ENCODE measurements around the gene OR5D13. TPM values are rescaled to one million over a fixed set of nuclear protein-coding genes. Genes with fewer than 3 reads are reported as not detected.

OR5D13 gene, protein sequence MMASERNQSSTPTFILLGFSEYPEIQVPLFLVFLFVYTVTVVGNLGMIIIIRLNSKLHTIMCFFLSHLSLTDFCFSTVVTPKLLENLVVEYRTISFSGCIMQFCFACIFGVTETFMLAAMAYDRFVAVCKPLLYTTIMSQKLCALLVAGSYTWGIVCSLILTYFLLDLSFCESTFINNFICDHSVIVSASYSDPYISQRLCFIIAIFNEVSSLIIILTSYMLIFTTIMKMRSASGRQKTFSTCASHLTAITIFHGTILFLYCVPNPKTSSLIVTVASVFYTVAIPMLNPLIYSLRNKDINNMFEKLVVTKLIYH
- not detected for total RNA-seq

DNA sequence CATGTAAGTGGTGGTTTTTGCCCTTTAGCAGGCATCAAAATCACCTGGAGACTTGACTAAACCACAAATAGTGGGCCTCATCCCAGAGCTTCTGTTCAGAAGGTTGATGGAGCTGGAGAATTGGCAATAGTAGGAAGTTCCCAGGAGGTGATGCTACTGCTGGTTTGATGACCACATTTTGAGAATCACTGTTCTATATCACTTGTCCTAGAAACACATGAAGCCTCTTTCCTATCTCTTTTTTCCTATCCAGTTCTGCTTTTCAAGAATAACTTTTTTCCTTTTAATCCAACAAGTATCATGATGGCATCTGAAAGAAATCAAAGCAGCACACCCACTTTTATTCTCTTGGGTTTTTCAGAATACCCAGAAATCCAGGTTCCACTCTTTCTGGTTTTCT, at the start of gene OR5D13:
Gene OR5D13, plus strand, starts transcription at position 301 of the 400 bp plus-strand sequence. Its CDS starts 0 bp downstream, at position 301.
- ATAC-seq, result no peak
- Mint-ChIP-seq H3K9me3 (peaks cover 25% of the 10 kb centered on the region), H3K36me3 (ENCODE audit: insufficient read depth) (no peaks in the 10 kb centered on the region), H3K4me1 (ENCODE audit: low read depth) (no peaks in the 10 kb centered on the region), H3K4me3 (no peak within 1 kb of the TSS), H3K27me3 (ENCODE audit: low read depth) (no peaks in the 10 kb centered on the region)
- DNase-seq, result no peak

- Mint-ChIP-seq H3K9me3 (peaks cover 11% of the 10 kb centered on the region), H3K27me3 (ENCODE audit: low read depth) (no peaks in the 10 kb centered on the region), H3K36me3 (ENCODE audit: insufficient read depth) (no peaks in the 10 kb centered on the region), H3K4me1 (ENCODE audit: low read depth) (no peaks in the 10 kb centered on the region), H3K4me3 (no peak overlapping the region)
- DNase-seq (no peak), ATAC-seq (no peak)
Observed at GRCh38 chr11:55726715-55727324, 46.4 kb upstream of the OR5D13 start.

DNA sequence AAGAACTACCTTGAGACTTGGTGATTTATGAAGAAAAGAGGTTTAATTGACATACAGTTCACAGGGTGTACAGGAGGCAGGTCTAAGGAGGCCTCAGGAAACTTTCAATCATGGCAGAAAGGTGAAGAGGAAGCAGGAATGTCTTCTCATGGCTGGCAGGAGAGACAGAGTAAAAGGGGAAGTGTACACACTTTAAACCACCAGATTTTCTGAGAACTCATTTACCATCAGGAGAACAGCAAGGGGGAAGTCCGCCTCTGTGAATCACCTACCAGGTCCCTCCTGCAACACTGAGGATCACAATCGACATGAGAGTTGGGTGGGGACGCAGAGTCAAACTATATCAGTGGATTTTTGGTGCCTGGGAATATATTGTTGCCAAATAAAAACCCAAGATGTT, 40.3 kb upstream of the OR5D13 start:
- Mint-ChIP-seq H3K9me3 (peaks cover 15% of the 10 kb centered on the region), H3K4me1 (ENCODE audit: low read depth) (no peaks in the 10 kb centered on the region), H3K36me3 (ENCODE audit: insufficient read depth) (no peaks in the 10 kb centered on the region), H3K27me3 (ENCODE audit: low read depth) (no peaks in the 10 kb centered on the region), H3K4me3 (no peak overlapping the region)
- DNase-seq (no peak), ATAC-seq (no peak)

DNA sequence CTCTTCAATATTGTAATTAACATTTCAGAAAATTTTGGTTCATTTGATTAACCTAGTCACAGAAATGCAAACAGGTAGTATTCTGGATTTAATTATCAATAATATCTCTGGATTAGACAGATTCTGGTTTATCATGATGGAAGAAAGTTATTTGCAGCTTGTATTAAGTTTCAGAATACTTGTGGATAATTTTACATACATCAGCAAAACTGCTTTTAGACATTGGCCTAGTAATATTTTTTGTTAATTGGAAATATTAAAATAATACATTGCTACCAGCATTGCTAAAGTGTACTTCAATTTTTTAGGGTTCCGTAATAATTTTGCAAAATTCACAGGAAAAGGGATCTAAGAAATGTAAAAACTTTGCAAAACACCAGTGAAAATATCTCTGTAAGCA, 18.4 kb downstream of the OR5D13 start:
- Mint-ChIP-seq H3K27me3 (ENCODE audit: low read depth) (no peaks in the 10 kb centered on the region), H3K9me3 (peaks cover 26% of the 10 kb centered on the region), H3K4me3 (no peak overlapping the region), H3K36me3 (ENCODE audit: insufficient read depth) (no peaks in the 10 kb centered on the region), H3K4me1 (ENCODE audit: low read depth) (no peaks in the 10 kb centered on the region)
- ATAC-seq (no peak), DNase-seq (no peak)

DNA sequence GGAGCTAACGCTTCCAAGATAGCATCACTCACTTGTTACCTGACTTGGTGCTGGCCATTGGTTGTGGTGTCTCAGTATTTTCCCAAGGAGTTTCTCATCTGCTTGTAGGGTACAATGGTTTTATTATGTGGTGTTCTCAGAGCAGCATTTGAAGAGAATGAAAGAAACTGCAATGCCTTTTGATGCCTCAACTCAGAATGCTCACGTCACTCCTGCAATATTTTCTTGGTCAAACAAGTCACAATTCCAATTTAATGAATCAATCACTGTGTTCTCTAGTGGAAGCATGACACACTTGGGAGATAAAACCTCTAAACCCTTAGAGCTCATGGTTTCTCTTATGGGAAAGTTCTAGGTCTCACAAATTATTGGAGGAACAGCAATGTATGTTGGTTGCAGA, 20.1 kb downstream of the OR5D13 start:
- DNase-seq (no peak), ATAC-seq (no peak)
- Mint-ChIP-seq H3K27me3 (ENCODE audit: low read depth) (no peaks in the 10 kb centered on the region), H3K4me3 (no peak overlapping the region), H3K9me3 (peaks cover 19% of the 10 kb centered on the region), H3K36me3 (ENCODE audit: insufficient read depth) (no peaks in the 10 kb centered on the region), H3K4me1 (ENCODE audit: low read depth) (no peaks in the 10 kb centered on the region)

DNA sequence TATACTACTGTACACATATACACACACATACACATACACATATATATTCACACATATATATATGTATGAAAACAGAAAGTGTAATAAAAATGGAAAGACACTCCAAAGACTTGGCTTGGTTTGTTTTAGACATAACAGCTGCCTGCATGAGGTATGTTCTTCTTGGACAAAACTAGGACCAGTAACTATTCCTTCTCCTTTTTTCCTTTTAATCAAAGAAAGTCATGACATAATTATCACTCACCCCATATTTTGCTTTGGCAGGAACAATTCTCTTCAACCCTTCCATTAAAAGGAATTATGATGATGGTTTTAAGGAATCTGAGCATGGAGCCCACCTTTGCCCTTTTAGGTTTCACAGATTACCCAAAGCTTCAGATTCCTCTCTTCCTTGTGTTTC, 22.0 kb downstream of the OR5D13 start, which contains the start of gene OR5D14:
Gene OR5D14, plus strand, starts transcription at position 301 of the 400 bp plus-strand sequence. Its CDS starts 0 bp downstream, at position 301.
- Mint-ChIP-seq H3K9me3 (peaks cover 24% of the 10 kb centered on the region), H3K4me3 (no peak within 1 kb of the TSS), H3K36me3 (ENCODE audit: insufficient read depth) (no peaks in the 10 kb centered on the region), H3K4me1 (ENCODE audit: low read depth) (no peaks in the 10 kb centered on the region), H3K27me3 (ENCODE audit: low read depth) (no peaks in the 10 kb centered on the region)
- ATAC-seq (no peak), DNase-seq (no peak)

DNA sequence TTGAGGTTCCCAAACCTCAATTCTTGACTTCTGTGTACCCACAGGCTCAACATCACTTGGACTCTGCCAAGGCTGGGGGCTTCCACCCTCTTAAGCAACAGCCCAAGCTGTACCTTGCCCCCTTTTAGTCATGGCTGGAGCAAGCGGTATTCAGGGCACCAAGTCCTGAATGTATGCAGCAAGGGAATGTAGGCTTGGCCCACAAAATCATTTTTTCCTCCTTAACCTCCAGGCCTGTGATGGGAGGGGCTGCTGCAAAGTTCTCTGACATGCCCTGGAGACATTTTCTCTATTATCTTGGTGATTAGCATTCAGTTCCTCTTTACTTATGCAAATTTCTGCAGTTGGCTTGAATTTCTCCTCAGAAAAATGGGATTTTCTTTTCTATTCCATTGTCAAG, 33.0 kb downstream of the OR5D13 start:
- ATAC-seq (no peak), DNase-seq (no peak)
- Mint-ChIP-seq H3K4me1 (ENCODE audit: low read depth) (no peaks in the 10 kb centered on the region), H3K36me3 (ENCODE audit: insufficient read depth) (no peaks in the 10 kb centered on the region), H3K9me3 (peaks cover 28% of the 10 kb centered on the region), H3K27me3 (ENCODE audit: low read depth) (no peaks in the 10 kb centered on the region), H3K4me3 (no peak overlapping the region)

GRCh38 chr11:55811067-55811466, 37.8 kb downstream of the OR5D13 start, which contains the start of gene OR5L1:
Gene OR5L1, plus strand, starts transcription at chr11:55811367. Its CDS starts 100 bp downstream, at chr11:55811467.
- H3K4me1 Mint-ChIP-seq (ENCODE audit: low read depth), result no peaks in the 10 kb centered on the region
- H3K9me3 Mint-ChIP-seq, result peaks cover 24% of the 10 kb centered on the region
- no peaks in the 10 kb centered on the region for H3K36me3 Mint-ChIP-seq (ENCODE audit: insufficient read depth)
- no peak within 1 kb of the TSS for H3K4me3 Mint-ChIP-seq
- H3K27me3 Mint-ChIP-seq (ENCODE audit: low read depth), result no peaks in the 10 kb centered on the region
- DNase-seq (no peak), ATAC-seq (no peak)

- H3K9me3 Mint-ChIP-seq, result peaks cover 28% of the 10 kb centered on the region
Observed at GRCh38 chr11:55819330-55819729, 46.1 kb downstream of the OR5D13 start, which contains the start of gene OR5D18. Gene OR5D18, plus strand, starts transcription at chr11:55819630. Its CDS starts 0 bp downstream, at chr11:55819630.

More at GRCh38 chr11:55819330-55819729, 46.1 kb downstream of the OR5D13 start, which contains the start of gene OR5D18:
- Mint-ChIP-seq H3K36me3 (ENCODE audit: insufficient read depth) (no peaks in the 10 kb centered on the region), H3K27me3 (ENCODE audit: low read depth) (no peaks in the 10 kb centered on the region), H3K4me3 (no peak within 1 kb of the TSS), H3K4me1 (ENCODE audit: low read depth) (no peaks in the 10 kb centered on the region)
- ATAC-seq (no peak), DNase-seq (no peak)

Other genes with a start within 250 kb of the OR5D13 start
- gene OR4C15, start 219.0 kb upstream of the OR5D13 start, total RNA-seq, result not detected
- not detected for gene OR4C16, start 201.3 kb upstream of the OR5D13 start, total RNA-seq
- gene OR4C11, start 165.8 kb upstream of the OR5D13 start, total RNA-seq, result not detected
- not detected for gene OR4P4, start 138.3 kb upstream of the OR5D13 start, total RNA-seq
- gene OR4S2, start 125.1 kb upstream of the OR5D13 start, total RNA-seq, result not detected
- gene OR4C6, start 111.2 kb upstream of the OR5D13 start, total RNA-seq, result not detected
- not detected for gene OR5D14, start 22.1 kb downstream of the OR5D13 start, total RNA-seq
- not detected for gene OR5L1, start 37.9 kb downstream of the OR5D13 start, total RNA-seq
- not detected for gene OR5D18, start 46.2 kb downstream of the OR5D13 start, total RNA-seq
- gene OR5L2, start 53.8 kb downstream of the OR5D13 start, total RNA-seq, result not detected
- gene OR5D16, start 65.3 kb downstream of the OR5D13 start, total RNA-seq, result not detected
- not detected for gene TRIM51, start 109.9 kb downstream of the OR5D13 start, total RNA-seq
- gene OR5W2, start 141.1 kb downstream of the OR5D13 start, total RNA-seq, result not detected
- gene OR5I1, start 163.0 kb downstream of the OR5D13 start, total RNA-seq, result not detected
- not detected for gene OR10AG1, start 196.5 kb downstream of the OR5D13 start, total RNA-seq
- gene OR5F1, start 221.2 kb downstream of the OR5D13 start, total RNA-seq, result not detected